HepG2 (cell line): Measurements from ENCODE around the gene MAPK10. TPM values are rescaled to one million over a fixed set of nuclear protein-coding genes. Genes with fewer than 3 reads are reported as not detected.

Experiments used
- ATAC-seq: fragments of 200-7000 bp; cut with Tn5 transposase; 3 replicates; pipeline ENCODE4 v1.9.1; 2020; ENCODE audit warnings: mild to moderate bottlenecking, moderate library complexity
- BruUV-seq: library from RNA; stranded (reverse); fragments of 400-500 nt; replicated peaks from 2 replicates; lab custom pipeline; 2021; lab: Mats Ljungman, UMichigan
- CTCF ChIA-PET: fragments of 300-600 bp; formaldehyde crosslinking; extraction: SDS; loops from one replicate; lab custom pipeline; 2021; ENCODE audit warnings: low total read pairs, inconsistent platforms, low intra/inter-chr PET ratio; lab: Yijun Ruan, JAX
- POLR2A ChIA-PET: fragments of 350-600 bp; sonication (Branson Sonifier 250); formaldehyde crosslinking; loops from one replicate; lab custom pipeline; 2020; ENCODE audit warnings: antibody characterized with exemption, inconsistent platforms; lab: Yijun Ruan, JAX
- DNase-seq: peaks from one replicate; pipeline ENCODE4 v3.0.0-alpha.2; 2015; ENCODE audit warnings: low spot score
- FAIRE-seq: peaks from 3 replicates; lab custom pipeline; 2011; peaks lifted over from hg19 to GRCh38; lab: Jason Lieb, UNC
- H2AFZ ChIP-seq: one replicate; pipeline ENCODE4 v1.6.1; 2011; ENCODE audit warnings: low read length, inconsistent platforms
- H3K27ac ChIP-seq: fragments of 300-600 bp; 3 replicates; pipeline ENCODE4 v1.8.0; 2011; ENCODE audit warnings: mixed run types, mild to moderate bottlenecking, mixed read lengths, low read length, inconsistent platforms; ENCODE audit not compliant: insufficient read depth; ENCODE audit errors: extremely low read length
- H3K27me3 ChIP-seq, 2 experiments: fragments of 200-600 bp in 1 of 2; 2 replicates in 1 of 2; 3 replicates in 1 of 2; pipeline versions ENCODE4 v1.6.0 to v1.8.0; 2011; ENCODE audit warnings: low read length in 2 of 2, mild to moderate bottlenecking in 2 of 2, moderate library complexity in 2 of 2, inconsistent platforms in 1 of 2; ENCODE audit not compliant: insufficient read depth in 2 of 2, control insufficient read depth in 1 of 2
- H3K36me3 ChIP-seq, 2 experiments: fragments of 200-600 bp in 1 of 2; replicated peaks in 1 of 2; 2 replicates in 1 of 2; 3 replicates in 1 of 2; pipeline versions ENCODE4 v1.5.1 to v1.8.0; 2011; ENCODE audit warnings: low read length in 2 of 2, inconsistent platforms in 1 of 2; ENCODE audit not compliant: insufficient read depth in 2 of 2, control insufficient read depth in 1 of 2
- H3K4me1 ChIP-seq: 2 replicates; pipeline ENCODE4 v1.5.1; 2012; ENCODE audit warnings: low read length, inconsistent platforms; ENCODE audit not compliant: insufficient read depth
- H3K4me2 ChIP-seq: 2 replicates; pipeline ENCODE4 v1.6.0; 2011; ENCODE audit warnings: low read depth, low read length, inconsistent platforms
- H3K4me3 ChIP-seq, 3 experiments: fragments of 200-600 bp in 1 of 3; sonication (generic), shearing (Covaris generic) in 1 of 3; replicated peaks in 1 of 3; 2 replicates each; pipeline ENCODE4 v1.5.1; 2011 to 2016; ENCODE audit warnings: low read length in 3 of 3, inconsistent platforms in 2 of 3, low read depth in 2 of 3, mild to moderate bottlenecking in 2 of 3, control low read depth in 1 of 3, mixed read lengths in 1 of 3; ENCODE audit not compliant: insufficient read depth in 1 of 3
- H3K79me2 ChIP-seq: one replicate; pipeline ENCODE4 v1.6.1; 2011; ENCODE audit warnings: low read length, inconsistent platforms; ENCODE audit not compliant: insufficient read depth
- H3K9ac ChIP-seq: 2 replicates; pipeline ENCODE4 v1.6.0; 2011; ENCODE audit warnings: mild to moderate bottlenecking, low read depth, low read length, inconsistent platforms; ENCODE audit not compliant: insufficient read depth
- H3K9me3 ChIP-seq: 2 replicates; pipeline ENCODE4 v1.5.1; 2012; ENCODE audit warnings: mild to moderate bottlenecking, low read length
- H4K20me1 ChIP-seq: 2 replicates; pipeline ENCODE4 v1.6.0; 2011; ENCODE audit warnings: inconsistent platforms, mild to moderate bottlenecking, low read length, moderate library complexity; ENCODE audit not compliant: insufficient read depth
- DPF2 ChIP-seq: sonication (generic); formaldehyde crosslinking; IDR thresholded peaks from 2 replicates; pipeline ENCODE4 v1.4.0; 2020; ENCODE audit warnings: mild to moderate bottlenecking, low read depth, missing genetic modification reagents, borderline replicate concordance
- FOXA1 ChIP-seq, 2 experiments: fragments of 450-650 bp in 1 of 2; sonication (generic) in 1 of 2; formaldehyde crosslinking in 1 of 2; IDR thresholded peaks; 2 replicates each; pipeline versions ENCODE4 v1.4.0 to v1.6.1; 2016 to 2020; ENCODE audit warnings: missing genetic modification reagents in 1 of 2
- HMGXB4 ChIP-seq, 2 experiments: sonication (generic) in 1 of 2; formaldehyde crosslinking in 1 of 2; IDR thresholded peaks; 2 replicates each; pipeline versions ENCODE4 v1.4.0 to v1.6.1; 2018 to 2020; ENCODE audit warnings: missing genetic modification reagents in 2 of 2, borderline replicate concordance in 1 of 2, low read depth in 1 of 2, mild to moderate bottlenecking in 1 of 2, missing biosample characterization in 1 of 2
- HNRNPLL ChIP-seq: fragments of 200-400 bp; formaldehyde crosslinking; IDR thresholded peaks from 2 replicates; pipeline ENCODE4 v1.6.1; 2017; ENCODE audit warnings: mild to moderate bottlenecking, low read depth, low read length; ENCODE audit not compliant: poor library complexity, severe bottlenecking
- MBNL3 ChIP-seq: fragments of 250-450 bp; sonication (Bioruptor Pico); conservative IDR thresholded peaks from 2 replicates; pipeline ENCODE4 v1.8.0; 2022; ENCODE audit warnings: mild to moderate bottlenecking, inconsistent platforms
- NFRKB ChIP-seq: fragments of 450-650 bp; IDR thresholded peaks from 2 replicates; pipeline ENCODE4 v1.6.1; 2017
- PHF21A ChIP-seq: sonication (generic); formaldehyde crosslinking; IDR thresholded peaks from 2 replicates; pipeline ENCODE4 v1.5.0; 2020; ENCODE audit warnings: mild to moderate bottlenecking, missing genetic modification reagents
- TBX3 ChIP-seq: fragments of 450-650 bp; IDR thresholded peaks from 2 replicates; pipeline ENCODE4 v1.6.1; 2017; ENCODE audit warnings: antibody characterized with exemption, mild to moderate bottlenecking, inconsistent platforms, borderline replicate concordance
- TMF1 ChIP-seq: sonication (generic); formaldehyde crosslinking; IDR thresholded peaks from 2 replicates; pipeline ENCODE4 v1.8.1; 2022; ENCODE audit warnings: low read depth, missing genetic modification reagents
- YY1 ChIP-seq: IDR thresholded peaks from 2 replicates; pipeline ENCODE4 v1.6.1; 2011; ENCODE audit warnings: low read length, low read depth, moderate library complexity, mild to moderate bottlenecking; ENCODE audit not compliant: insufficient read depth, insufficient replicate concordance
- ZNF124 ChIP-seq: sonication (generic); formaldehyde crosslinking; IDR thresholded peaks from 2 replicates; pipeline ENCODE4 v1.4.0; 2020; ENCODE audit warnings: missing genetic modification reagents
- ZNF275 ChIP-seq: sonication (generic); formaldehyde crosslinking; IDR thresholded peaks from 2 replicates; pipeline ENCODE4 v1.8.0; 2022; ENCODE audit warnings: missing genetic modification reagents, mild to moderate bottlenecking, inconsistent platforms, borderline replicate concordance
- ZNF337 ChIP-seq: sonication (generic); formaldehyde crosslinking; IDR thresholded peaks from 2 replicates; pipeline ENCODE4 v1.5.1; 2020; ENCODE audit warnings: missing genetic modification reagents, low read depth, mild to moderate bottlenecking, borderline replicate concordance
- ZNF496 ChIP-seq: sonication (generic); formaldehyde crosslinking; IDR thresholded peaks from 2 replicates; pipeline ENCODE4 v1.8.1; 2023; ENCODE audit warnings: mild to moderate bottlenecking, moderate library complexity, missing genetic modification reagents; ENCODE audit not compliant: insufficient replicate concordance
- ZNF766 ChIP-seq: sonication (generic); formaldehyde crosslinking; IDR thresholded peaks from 2 replicates; pipeline ENCODE4 v1.5.0; 2020; ENCODE audit warnings: missing genetic modification reagents, borderline replicate concordance
- ZNF776 ChIP-seq: sonication (generic); formaldehyde crosslinking; IDR thresholded peaks from 2 replicates; pipeline ENCODE4 v1.4.0; 2020; ENCODE audit warnings: mild to moderate bottlenecking, missing genetic modification reagents
- ZSCAN25 ChIP-seq: sonication (generic); formaldehyde crosslinking; IDR thresholded peaks from 2 replicates; pipeline ENCODE4 v1.8.0; 2022; ENCODE audit warnings: mild to moderate bottlenecking, missing genetic modification reagents
- WGBS: methylation state at CpG from one replicate; pipeline ENCODE4 v1.1.6; 2017; ENCODE audit warnings: low lambda C conversion rate; 5-methylcytosine and 5-hydroxymethylcytosine counted together
- in situ Hi-C: cut with HindIII; loops from 2 replicates; pipeline ENCODE4 v1.10.0; 2017; ENCODE audit warnings: low pct_unique_long_range_greater_than_20kb; ENCODE audit not compliant: extremely low pct_ligation_motif_present
- intact Hi-C: fragments of 100-400 bp; cut with micrococcal nuclease; formaldehyde crosslinking; loops from one replicate; pipeline ENCODE4 v1.10.0; 2022; ENCODE audit not compliant: unreplicated experiment
- polyA plus RNA-seq, 8 experiments: library from polyadenylated mRNA; depleted of rRNA in 3 of 8; stranded (reverse) in 7 of 8; unstranded in 1 of 8; fragments of >200 nt; fragmentation: Illumina TruSeq in 4 of 8; extraction: Trizol in 4 of 8; gene quantifications; 2 replicates each; pipeline versions ENCODE4 v1.2.1 to v1.2.3, GENCODE V29; 2011 to 2016; ENCODE audit warnings: low read depth in 4 of 8, missing spikeins in 1 of 8, mixed read lengths in 1 of 8; ENCODE audit not compliant: insufficient read depth in 1 of 8
- total RNA-seq, 5 experiments: library from RNA; depleted of rRNA; stranded (reverse); fragments of >200 nt; fragmentation: Illumina TruSeq; extraction: Trizol; gene quantifications; 2 replicates each; pipeline ENCODE4 v1.2.3, GENCODE V29; 2016; ENCODE audit warnings: low read depth in 1 of 5

The MAPK10 gene
- total and polyA plus RNA-seq, 2 of the 13 experiments (the other 11 are each of a cell fraction or from before 2014, with no cell fraction given), result not detected

GRCh38 chr4:86096373-86096772 lies 263.5 kb downstream of the MAPK10 start:
- Histone ChIP-seq H3K4me2 (no peak overlapping the region), H2AFZ (no peak overlapping the region), H3K9me3 (no peaks in the 10 kb centered on the region), H4K20me1 (no peaks in the 10 kb centered on the region), H3K27me3 (no peaks in the 10 kb centered on the region; a peak in 1 of 5 replicates), H3K27ac (no peak overlapping the region), H3K36me3 (no peaks in the 10 kb centered on the region), H3K4me3 (no peak overlapping the region), H3K9ac (no peak overlapping the region), H3K4me1 (no peaks in the 10 kb centered on the region)
- CTCF ChIA-PET, result no interaction called here
- in situ Hi-C loops, result no loop called here
- WGBS, result 24% methylated on average over 2 of the region's 2 CpGs
- no peak for DNase-seq
- FAIRE-seq, result no peak
- no peak for ATAC-seq
- BruUV-seq, result no TSS peak
- POLR2A ChIA-PET, result no interaction called here
- intact Hi-C loops, result no loop called here
- TF ChIP-seq ZSCAN25 (CRISPR knock-in tag) (no peak), ZNF776 (CRISPR knock-in tag) (no peak), DPF2 (no peak), HNRNPLL (no peak), ZNF496 (no peak), ZNF766 (CRISPR knock-in tag) (no peak), ZNF124 (CRISPR knock-in tag) (no peak), FOXA1 (IDR thresholded peaks at IDR 0.05) (no peak), FOXA1 (CRISPR knock-in tag; IDR thresholded peaks at IDR 0.05) (no peak), NFRKB (no peak), ZNF275 (CRISPR knock-in tag) (no peak), PHF21A (CRISPR knock-in tag) (no peak), TMF1 (CRISPR knock-in tag) (no peak), MBNL3 (CRISPR knock-in tag) (no peak), YY1 (no peak), HMGXB4 (CRISPR knock-in tag; IDR thresholded peaks at IDR 0.05; ENCODE audit: borderline replicate concordance in 1 of 2, low read depth in 1 of 2) (no peak), TBX3 (no peak), ZNF337 (CRISPR knock-in tag) (no peak)
- TF ChIP-seq, all 625 proteins: peak for 0
- no peaks in the 10 kb centered on the region for H3K79me2 ChIP-seq
